MCF 10A (cell line): Measurements from ENCODE around the gene MAPRE3. TPM values are rescaled to one million over a fixed set of nuclear protein-coding genes. Genes with fewer than 3 reads are reported as not detected.
"Not testable (repeated sequence)": the region's sequence is repeated elsewhere in the genome, so short reads cannot be mapped to it uniquely, and the experiment has no call there.

Source experiments
- Bru-seq: library from RNA; stranded (reverse); fragments of 400-500 nt; gene quantifications from one replicate; lab custom pipeline; 2021; lab: Mats Ljungman, UMichigan
- BruChase-seq, 2 experiments: library from RNA; stranded (reverse); fragments of 400-500 nt; gene quantifications; one replicate each; lab custom pipeline; 2021; lab: Mats Ljungman, UMichigan
- BruUV-seq: library from RNA; stranded (reverse); fragments of 400-500 nt; replicated peaks from 2 replicates; lab custom pipeline; 2021; lab: Mats Ljungman, UMichigan
- CTCF ChIA-PET: fragments of 300-600 bp; sonication (Branson Sonifier 250); formaldehyde crosslinking; extraction: SDS; loops from one replicate; lab custom pipeline; 2021; ENCODE audit warnings: antibody characterized with exemption, inconsistent platforms; lab: Yijun Ruan, JAX
- POLR2A ChIA-PET: fragments of 300-600, 350-650 bp; sonication (Branson Sonifier 250); formaldehyde crosslinking; extraction: SDS; loops from one replicate; lab custom pipeline; 2020; ENCODE audit warnings: antibody characterized with exemption, inconsistent platforms; lab: Yijun Ruan, JAX
- DNase-seq: peaks from one replicate; pipeline ENCODE4 v3.0.0-alpha.2; 2018; ENCODE audit not compliant: unreplicated experiment
- H3K27ac Mint-ChIP-seq: one replicate; pipeline ENCODE4 v1.8.0; 2022; ENCODE audit warnings: mild to moderate bottlenecking, low read depth, mixed read lengths; ENCODE audit not compliant: unreplicated experiment
- H3K27me3 Mint-ChIP-seq: one replicate; pipeline ENCODE4 v1.8.0; 2022; ENCODE audit warnings: mixed read lengths; ENCODE audit not compliant: insufficient read depth, unreplicated experiment
- H3K36me3 Mint-ChIP-seq: one replicate; pipeline ENCODE4 v1.8.0; 2022; ENCODE audit warnings: mild to moderate bottlenecking, moderate library complexity, mixed read lengths; ENCODE audit not compliant: insufficient read depth, unreplicated experiment
- H3K4me1 Mint-ChIP-seq: one replicate; pipeline ENCODE4 v1.8.0; 2022; ENCODE audit warnings: mixed read lengths; ENCODE audit not compliant: insufficient read depth, unreplicated experiment
- H3K4me3 Mint-ChIP-seq: one replicate; pipeline ENCODE4 v1.8.0; 2022; ENCODE audit warnings: mild to moderate bottlenecking, moderate library complexity, mixed read lengths; ENCODE audit not compliant: unreplicated experiment
- H3K9me3 Mint-ChIP-seq: one replicate; pipeline ENCODE4 v1.8.0; 2022; ENCODE audit warnings: mixed read lengths; ENCODE audit not compliant: unreplicated experiment
- intact Hi-C: fragments of 100-400 bp; cut with micrococcal nuclease; formaldehyde crosslinking; loops from 2 replicates; pipeline ENCODE4 v1.14.1; 2022
- long read RNA-seq: library from polyadenylated mRNA; stranded (forward); transcript quantifications from one replicate; pipeline ENCODE4 v2.0.0, GENCODE V29; 2022
- total RNA-seq: library from RNA; stranded (reverse); gene quantifications from 2 replicates; pipeline ENCODE4 v1.2.3, GENCODE V29; 2022
- TF ChIP-seq, protein P1 (sequence below): fragments of 200-600 bp; IDR thresholded peaks from one replicate; pipeline ENCODE4 v1.8.0; 2022; ENCODE audit warnings: antibody characterized with exemption, mild to moderate bottlenecking; ENCODE audit not compliant: unreplicated experiment

The MAPRE3 gene
- total RNA-seq (18.0 and 26.0 TPM in 2 replicates), Bru-seq, nascent RNA (percentile 62 among the genes with signal in this experiment), BruChase-seq, experiment 1, labeled RNA remaining after a 6-hour chase (percentile 61 among the genes with signal in this experiment), BruChase-seq, experiment 2, labeled RNA remaining after a 2-hour chase (percentile 59 among the genes with signal in this experiment)
- long read RNA-seq, transcript MAPRE3-201 (7 exons, 1,892 nt) = major isoform, 18 of 30 reads
- long read RNA-seq, partial matches to known transcripts = 2 of 30 reads
- long read RNA-seq, other reads (novel, unspliced or antisense) = 7 of 30 reads

DNA sequence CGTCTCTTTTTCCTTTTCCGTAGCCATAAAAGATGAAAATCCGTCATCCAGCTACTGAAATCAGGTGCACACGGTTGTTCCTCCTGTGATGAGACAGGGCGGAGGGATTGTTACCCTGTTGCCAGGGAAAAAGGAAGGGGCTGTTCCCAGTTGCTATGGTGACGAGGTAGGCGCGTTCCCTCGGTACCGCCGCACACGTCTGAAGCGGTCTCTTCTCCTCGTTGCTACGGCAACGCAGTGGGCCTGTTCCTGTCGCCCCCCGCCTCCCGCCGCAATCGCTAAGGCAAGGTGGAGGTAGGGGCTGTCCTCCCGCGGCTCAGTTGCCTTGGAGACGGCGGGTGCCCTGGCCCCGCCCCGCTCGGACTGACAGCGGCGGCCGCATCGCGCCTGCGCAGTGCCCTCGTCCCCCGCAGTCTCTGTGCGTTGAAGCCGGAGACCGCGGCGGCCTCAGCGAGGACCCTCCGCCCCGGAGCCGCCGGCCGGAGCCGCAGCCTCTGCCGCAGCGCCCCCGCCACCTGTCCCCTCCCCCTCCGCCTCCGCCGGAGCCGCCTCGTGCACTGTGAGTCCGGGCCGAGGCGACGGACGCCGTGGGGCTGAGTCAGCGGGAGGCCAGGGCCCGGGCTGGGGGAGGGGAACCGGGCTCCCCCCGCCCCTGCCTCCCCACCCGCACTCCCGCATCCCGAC lies at the start of gene MAPRE3:
Gene MAPRE3 (plus strand): TSS at position 394 of the 684 bp plus-strand sequence. CDS start 51,582 bp downstream, outside the sequence.
- TF ChIP-seq, protein P1, sequence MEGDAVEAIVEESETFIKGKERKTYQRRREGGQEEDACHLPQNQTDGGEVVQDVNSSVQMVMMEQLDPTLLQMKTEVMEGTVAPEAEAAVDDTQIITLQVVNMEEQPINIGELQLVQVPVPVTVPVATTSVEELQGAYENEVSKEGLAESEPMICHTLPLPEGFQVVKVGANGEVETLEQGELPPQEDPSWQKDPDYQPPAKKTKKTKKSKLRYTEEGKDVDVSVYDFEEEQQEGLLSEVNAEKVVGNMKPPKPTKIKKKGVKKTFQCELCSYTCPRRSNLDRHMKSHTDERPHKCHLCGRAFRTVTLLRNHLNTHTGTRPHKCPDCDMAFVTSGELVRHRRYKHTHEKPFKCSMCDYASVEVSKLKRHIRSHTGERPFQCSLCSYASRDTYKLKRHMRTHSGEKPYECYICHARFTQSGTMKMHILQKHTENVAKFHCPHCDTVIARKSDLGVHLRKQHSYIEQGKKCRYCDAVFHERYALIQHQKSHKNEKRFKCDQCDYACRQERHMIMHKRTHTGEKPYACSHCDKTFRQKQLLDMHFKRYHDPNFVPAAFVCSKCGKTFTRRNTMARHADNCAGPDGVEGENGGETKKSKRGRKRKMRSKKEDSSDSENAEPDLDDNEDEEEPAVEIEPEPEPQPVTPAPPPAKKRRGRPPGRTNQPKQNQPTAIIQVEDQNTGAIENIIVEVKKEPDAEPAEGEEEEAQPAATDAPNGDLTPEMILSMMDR = no peak
- H3K9me3 Mint-ChIP-seq = no peaks in the 10 kb centered on the region
- H3K4me1 Mint-ChIP-seq = peaks cover 23% of the 10 kb centered on the region
- H3K27ac Mint-ChIP-seq = peak within 1 kb of the TSS; percentile 80
- peak; percentile 64 for DNase-seq
- H3K27me3 Mint-ChIP-seq = peaks cover 22% of the 10 kb centered on the region
- H3K4me3 Mint-ChIP-seq = peak within 1 kb of the TSS; percentile 88
- BruUV-seq = no TSS peak
- H3K36me3 Mint-ChIP-seq = no peaks in the 10 kb centered on the region
- CTCF ChIA-PET = interaction anchor here (0.5 to 13.2 kb wide), 9 partner anchors 9 to 125 kb away, joined by 3 to 371 read pairs (median 4); no protein-coding TSS in a partner anchor
- POLR2A ChIA-PET = interaction anchor here (0.7 to 3.0 kb wide), 14 partner anchors 9 to 352 kb away, joined by 3 to 16 read pairs (median 4); partner anchors contain the start of genes AGBL5, MPV17 and OST4
- intact Hi-C loops = no loop called here

DNA sequence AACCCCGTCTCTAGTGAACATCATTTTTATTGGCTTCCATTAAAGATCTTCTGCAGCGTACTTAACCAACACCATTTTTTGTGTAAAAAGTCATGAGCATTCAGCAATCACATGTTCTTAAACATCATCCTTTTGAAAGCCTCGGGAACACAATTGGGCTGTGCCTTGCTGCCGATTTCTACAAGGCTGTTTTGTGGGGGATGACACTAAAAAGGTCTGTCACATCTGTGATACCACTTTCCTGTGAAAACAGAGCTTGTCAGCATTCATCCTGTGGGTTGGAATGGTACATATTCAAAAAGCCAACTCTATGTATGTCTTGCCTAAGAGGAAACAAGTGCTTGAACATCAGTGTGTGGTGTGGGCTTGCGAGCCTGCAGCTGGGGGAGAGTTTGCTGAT lies 49.1 kb upstream of the MAPRE3 start:
- intact Hi-C loops = no loop called here
- H3K27ac Mint-ChIP-seq = no peak overlapping the region
- no TSS peak for BruUV-seq
- peaks cover 8% of the 10 kb centered on the region for H3K4me1 Mint-ChIP-seq
- peaks cover 15% of the 10 kb centered on the region for H3K27me3 Mint-ChIP-seq
- TF ChIP-seq, protein P1 = no peak
- no peak overlapping the region for H3K4me3 Mint-ChIP-seq
- ChIA-PET POLR2A (no interaction called here), CTCF (interaction anchor here (0.7 to 2.0 kb wide), 2 partner anchors 10 kb away, joined by 3 to 6 read pairs; no protein-coding TSS in a partner anchor)
- no peak for DNase-seq
- no peaks in the 10 kb centered on the region for H3K9me3 Mint-ChIP-seq
- H3K36me3 Mint-ChIP-seq = no peaks in the 10 kb centered on the region

DNA sequence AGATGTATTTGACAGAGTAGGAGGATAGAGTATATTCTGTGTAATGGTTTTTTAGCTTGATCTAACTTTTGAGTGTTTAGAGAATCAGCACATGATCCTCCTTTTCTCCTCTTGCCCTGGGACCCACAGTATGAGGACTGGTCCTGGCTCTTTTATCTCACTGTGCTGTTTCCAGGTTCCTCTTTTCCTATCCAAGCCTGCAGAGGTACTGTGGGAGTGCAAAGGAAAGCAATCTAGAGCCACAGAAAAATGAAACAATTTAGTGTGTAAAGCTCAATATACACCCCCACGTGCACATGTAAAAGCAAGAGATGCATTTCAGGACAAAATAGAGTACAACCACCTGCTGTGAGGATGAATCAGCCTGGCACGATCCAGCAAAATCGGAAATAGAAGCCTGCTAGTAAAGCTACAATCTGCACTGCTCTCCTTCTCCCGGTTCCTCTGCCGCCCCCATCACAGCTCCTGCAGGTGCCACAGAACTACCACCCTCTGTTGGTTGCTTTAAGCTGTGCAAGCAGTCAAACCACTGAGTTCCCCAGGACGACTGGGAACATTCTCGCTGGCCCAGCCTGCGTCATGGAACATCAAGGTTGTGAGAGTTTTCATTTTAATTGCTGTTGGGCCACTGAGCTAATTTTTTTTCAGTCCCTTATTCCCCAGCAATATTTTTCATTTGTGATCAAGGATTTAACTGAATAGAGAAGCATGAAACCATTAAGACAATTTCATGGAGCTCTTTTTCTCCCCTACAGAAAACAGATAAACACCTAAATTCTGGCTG lies 47.8 kb upstream of the MAPRE3 start:
- intact Hi-C loops = loop anchor here (1.0 kb wide), 1 partner anchor 76 kb away; no protein-coding TSS in a partner anchor
- Mint-ChIP-seq H3K36me3 (no peaks in the 10 kb centered on the region), H3K4me1 (peaks cover 8% of the 10 kb centered on the region), H3K9me3 (no peaks in the 10 kb centered on the region), H3K27me3 (peaks cover 15% of the 10 kb centered on the region), H3K4me3 (no peak overlapping the region), H3K27ac (no peak overlapping the region)
- peak; percentile 68 for DNase-seq
- POLR2A ChIA-PET = interaction anchor here (0.6 to 0.9 kb wide), 3 partner anchors 8 to 100 kb away, joined by 3 to 5 read pairs (median 3); partner anchors contain the start of gene MAPRE3
- TF ChIP-seq, protein P1 = peak; percentile 38
- BruUV-seq = no TSS peak
- CTCF ChIA-PET = interaction anchor here (0.6 to 2.0 kb wide), 24 partner anchors 9 to 400 kb away, joined by 3 to 10 read pairs (median 4); no protein-coding TSS in a partner anchor

DNA sequence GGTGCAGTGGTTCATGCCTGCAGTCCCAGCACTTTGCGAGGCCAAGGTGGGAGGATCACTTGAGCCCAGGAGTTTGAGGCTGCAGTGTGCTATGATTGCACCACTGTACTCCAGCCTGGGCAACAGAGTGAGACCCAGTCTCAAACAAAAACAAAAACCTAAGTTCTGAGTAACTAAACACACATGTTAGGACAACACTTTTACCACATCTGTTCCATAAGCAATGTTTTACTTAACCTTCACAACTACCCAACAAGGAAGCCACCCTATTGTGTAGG lies 47.3 kb upstream of the MAPRE3 start:
- H3K36me3 Mint-ChIP-seq, BruUV-seq, H3K9me3 Mint-ChIP-seq, H3K4me3 Mint-ChIP-seq, intact Hi-C loops, H3K4me1 Mint-ChIP-seq, DNase-seq, H3K27ac Mint-ChIP-seq: not testable (repeated sequence)
- POLR2A ChIA-PET = interaction anchor here (0.7 to 0.9 kb wide), 2 partner anchors 9 to 101 kb away, joined by 3 to 5 read pairs; no protein-coding TSS in a partner anchor
- CTCF ChIA-PET = interaction anchor here (0.9 to 2.0 kb wide), 17 partner anchors 9 to 399 kb away, joined by 3 to 10 read pairs (median 4); no protein-coding TSS in a partner anchor
- H3K27me3 Mint-ChIP-seq = peaks cover 15% of the 10 kb centered on the region
